GM18870 (cell line): Measurements from ENCODE around the gene MYL6.
"Not testable (repeated sequence)": the region's sequence is repeated elsewhere in the genome, so short reads cannot be mapped to it uniquely, and the experiment has no call there.

ENCODE experiments used
- ATAC-seq: cut with Tn5 transposase; IDR thresholded peaks from one replicate; pipeline ENCODE4 v1.9.1; 2021; ENCODE audit warnings: moderate library complexity; ENCODE audit not compliant: unreplicated experiment

MYL6 gene

GRCh38 chr12:56156464-56157200 lies 1.5 kb upstream of the MYL6 start:
- ATAC-seq, result not testable (repeated sequence)

GRCh38 chr12:56157201-56158028 lies 744 bp upstream of the MYL6 start:
- peak; percentile 25 for ATAC-seq

- no peak for ATAC-seq
These were observed 835 bp downstream of the MYL6 start for GRCh38 chr12:56158926-56159461.

GRCh38 chr12:56159482-56160192 lies 1.5 kb downstream of the MYL6 start:
- ATAC-seq, result no peak

GRCh38 chr12:56160193-56160763 lies 2.1 kb downstream of the MYL6 start:
- ATAC-seq, result no peak

- no peak for ATAC-seq
These were observed 2.9 kb downstream of the MYL6 start for GRCh38 chr12:56160894-56161689.

- no peak for ATAC-seq
These were observed 3.7 kb downstream of the MYL6 start for GRCh38 chr12:56161690-56162351.

GRCh38 chr12:56162468-56163290 lies 4.5 kb downstream of the MYL6 start:
- no peak for ATAC-seq

- ATAC-seq, result no peak
These were observed 5.6 kb downstream of the MYL6 start for GRCh38 chr12:56163533-56164344.

GRCh38 chr12:56164345-56164729 lies 6.2 kb downstream of the MYL6 start:
- no peak for ATAC-seq

GRCh38 chr12:56165369-56165768 lies 7.2 kb downstream of the MYL6 start:
- no peak for ATAC-seq

GRCh38 chr12:56169229-56169759 lies 11.1 kb downstream of the MYL6 start:
- ATAC-seq, result no peak

GRCh38 chr12:56172839-56173238 lies 14.7 kb downstream of the MYL6 start:
- ATAC-seq, result no peak

- no peak for ATAC-seq
These were observed 20.2 kb downstream of the MYL6 start for GRCh38 chr12:56178347-56178746.

GRCh38 chr12:56186957-56187356 lies 28.8 kb downstream of the MYL6 start:
- no peak for ATAC-seq

- ATAC-seq, result no peak
These were observed 30.1 kb downstream of the MYL6 start for GRCh38 chr12:56188131-56188777.

GRCh38 chr12:56188778-56189098 lies 30.6 kb downstream of the MYL6 start:
- no peak for ATAC-seq
